HG02759 (cell line): ENCODE results near the gene SP5.
"Not testable (repeated sequence)": the region's sequence is repeated elsewhere in the genome, so short reads cannot be mapped to it uniquely, and the experiment has no call there.

ENCODE experiments used
- ATAC-seq: cut with Tn5 transposase; IDR thresholded peaks from one replicate; pipeline ENCODE4 v1.9.1; 2021; ENCODE audit warnings: mild to moderate bottlenecking, moderate library complexity; ENCODE audit not compliant: unreplicated experiment

The SP5 gene

GRCh38 chr2:170737406-170737805 is 22.3 kb downstream of the SP5 start:
- ATAC-seq: no peak

- no peak for ATAC-seq
Measured at GRCh38 chr2:170737821-170738220, 22.7 kb downstream of the SP5 start.

GRCh38 chr2:170739048-170739447 is 23.9 kb downstream of the SP5 start:
- ATAC-seq: no peak

GRCh38 chr2:170739507-170740046 is 24.4 kb downstream of the SP5 start:
- ATAC-seq: no peak

GRCh38 chr2:170740660-170741059 is 25.5 kb downstream of the SP5 start:
- ATAC-seq: no peak

GRCh38 chr2:170742000-170742399 is 26.9 kb downstream of the SP5 start:
- ATAC-seq: no peak

- ATAC-seq: no peak
Measured at GRCh38 chr2:170742896-170743529, 27.9 kb downstream of the SP5 start.

GRCh38 chr2:170743530-170744239 is 28.5 kb downstream of the SP5 start:
- ATAC-seq: no peak

GRCh38 chr2:170744248-170745002 is 29.3 kb downstream of the SP5 start:
- no peak for ATAC-seq

- ATAC-seq: no peak
Measured at GRCh38 chr2:170745305-170745704, 30.2 kb downstream of the SP5 start.

GRCh38 chr2:170747921-170748320 is 32.8 kb downstream of the SP5 start:
- no peak for ATAC-seq

- not testable (repeated sequence) for ATAC-seq
Measured at GRCh38 chr2:170751555-170751954, 36.4 kb downstream of the SP5 start.

GRCh38 chr2:170761572-170761971 is 46.4 kb downstream of the SP5 start:
- ATAC-seq: no peak

GRCh38 chr2:170762760-170763159 is 47.6 kb downstream of the SP5 start:
- no peak for ATAC-seq

GRCh38 chr2:170763232-170763631 is 48.1 kb downstream of the SP5 start:
- no peak for ATAC-seq

GRCh38 chr2:170764880-170765261 is 49.7 kb downstream of the SP5 start:
- ATAC-seq: no peak

- ATAC-seq: no peak
Measured at GRCh38 chr2:170766693-170767092, 51.6 kb downstream of the SP5 start.
